Motor neuron (in vitro differentiated cells): ENCODE results near the gene THSD1. TPM values are rescaled to one million over a fixed set of nuclear protein-coding genes. Genes with fewer than 3 reads are reported as not detected.
"Not testable (repeated sequence)": the region's sequence is repeated elsewhere in the genome, so short reads cannot be mapped to it uniquely, and the experiment has no call there.

Source experiments
- ATAC-seq, 8 experiments: fragments of 200-7000 bp; cut with Tn5 transposase; replicated peaks in 6 of 8; 2 replicates each; pipeline ENCODE4 v1.8.0; 2021; ENCODE audit warnings: mild to moderate bottlenecking in 8 of 8, moderate library complexity in 8 of 8
- H3K27ac ChIP-seq, 2 donors: fragments of 250-450 bp; sonication (Bioruptor Pico); 2 replicates each; pipeline ENCODE4 v1.9.0; 2021; ENCODE audit warnings: antibody characterized with exemption in 2 of 2, mild to moderate bottlenecking in 2 of 2, moderate library complexity in 1 of 2
- H3K4me1 ChIP-seq, 2 donors: fragments of 250-450 bp; sonication (Bioruptor Pico); replicated peaks in 1 of 2; 2 replicates each; pipeline ENCODE4 v1.6.1; 2021; ENCODE audit warnings: antibody characterized with exemption in 2 of 2, mild to moderate bottlenecking in 2 of 2, moderate library complexity in 1 of 2
- H3K4me3 ChIP-seq, 5 donors: fragments of 250-450 bp; sonication (Bioruptor Pico); 2 replicates each; pipeline ENCODE4 v1.9.0; 2021; ENCODE audit warnings: antibody characterized with exemption in 5 of 5, mild to moderate bottlenecking in 5 of 5, moderate library complexity in 4 of 5
- WGBS, 10 experiments: fragments of 450-650 bp; shearing (Covaris generic); methylation state at CpG; one replicate each; pipeline ENCODE4 v1.0.0; 2022; 5-methylcytosine and 5-hydroxymethylcytosine counted together
- in situ Hi-C, 9 experiments: fragments of 400-800 bp; cut with MboI; loops; one replicate each; pipeline ENCODE4 v1.15.0; 2021; ENCODE audit warnings: low sequenced_read_pairs in 9 of 9, low pct_unique_long_range_greater_than_20kb in 2 of 9; ENCODE audit not compliant: unreplicated experiment in 9 of 9
- total RNA-seq, 8 experiments: library from RNA; unstranded; fragments of 300-600 nt; gene quantifications; 2 replicates each; pipeline versions ENCODE4 v1.2.3 to v1.2.4, GENCODE V29; 2022

THSD1 gene
- total RNA-seq, 8 experiments from 2014 or later, result 0.40 to 3.2 (median 1.2) TPM

DNA sequence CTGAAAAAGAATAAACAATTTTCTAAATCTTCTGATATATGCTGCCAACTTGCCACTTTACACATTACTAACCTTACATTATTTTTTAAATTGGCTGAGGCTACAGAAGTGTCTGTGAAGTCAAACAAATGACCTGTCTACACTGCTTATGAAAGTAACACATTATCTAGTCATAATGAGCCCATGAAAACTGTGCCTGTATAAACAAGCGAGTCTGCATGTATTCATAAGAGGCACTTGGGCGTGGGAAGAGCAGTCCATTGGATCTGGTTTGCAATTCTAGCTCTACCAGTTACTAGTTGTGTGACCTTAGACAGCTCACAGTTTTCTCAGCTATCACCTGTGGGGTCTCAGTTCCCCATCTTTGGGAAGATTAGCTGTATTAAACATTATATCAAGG is 41.4 kb upstream of the THSD1 start:
- H3K4me3 ChIP-seq, result no peak overlapping the region
- WGBS, 10 experiments, result 0 to 100% (median 64%) methylated on average over 1 to 2 of the region's 2 CpGs; no CpG with 5 or more reads in 2 of the 10 experiments

DNA sequence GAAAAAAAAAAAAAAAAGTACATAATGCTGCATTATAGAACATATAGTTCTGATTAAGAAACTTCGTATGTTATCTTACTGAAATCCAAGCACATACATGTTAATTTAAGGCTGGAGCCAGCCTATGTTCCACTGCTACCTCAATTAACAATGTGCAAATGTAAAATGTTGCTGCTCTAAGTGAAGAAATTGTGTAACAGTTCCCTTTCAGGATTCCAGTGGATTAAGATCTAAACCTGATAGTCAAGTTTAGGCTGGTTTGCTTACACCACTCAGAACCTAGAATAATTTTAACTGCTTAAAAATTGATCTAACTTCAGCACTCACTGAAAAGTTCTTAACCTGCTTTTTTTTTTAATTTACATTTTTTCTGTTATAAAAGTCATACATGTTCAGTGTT is 40.3 kb upstream of the THSD1 start:
- no peak for ATAC-seq
- Histone ChIP-seq H3K4me1 (peaks cover 6 to 9% of the 10 kb centered on the region in 2 donors), H3K27ac (no peak overlapping the region), H3K4me3 (no peak overlapping the region)
- in situ Hi-C loops, result no loop called here
- WGBS, 10 experiments, result 33 to 100% (median 87%) methylated on average over 1 of the region's 1 CpG; no CpG with 5 or more reads in 2 of the 10 experiments

More for the DNA sequence above, 41.4 kb upstream of the THSD1 start:
- Histone ChIP-seq H3K4me1 (peaks cover 6 to 9% of the 10 kb centered on the region in 2 donors), H3K27ac (no peak overlapping the region)
- peak in 2 of 8 experiments; percentile 3 for ATAC-seq
- in situ Hi-C loops, result no loop called here

DNA sequence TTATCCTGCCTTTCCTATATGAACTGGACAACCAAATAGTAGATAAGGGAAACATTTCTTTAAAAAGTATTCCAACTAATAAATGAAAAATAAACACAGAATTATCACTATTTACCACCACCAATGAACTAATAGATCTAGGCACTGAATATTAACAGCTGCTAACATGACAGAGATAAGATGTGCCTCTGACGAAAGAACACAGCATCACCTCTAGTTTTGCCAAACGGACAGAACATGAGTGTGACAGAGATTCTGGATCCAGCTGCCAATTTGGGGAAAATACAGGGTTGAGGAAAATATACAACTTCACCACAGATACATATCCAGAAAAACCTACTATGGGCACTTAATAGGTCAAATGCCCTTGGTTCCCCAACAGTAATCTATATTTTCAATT is 26.5 kb upstream of the THSD1 start:
- H3K4me3 ChIP-seq, result no peak overlapping the region
- ATAC-seq, result no peak

DNA sequence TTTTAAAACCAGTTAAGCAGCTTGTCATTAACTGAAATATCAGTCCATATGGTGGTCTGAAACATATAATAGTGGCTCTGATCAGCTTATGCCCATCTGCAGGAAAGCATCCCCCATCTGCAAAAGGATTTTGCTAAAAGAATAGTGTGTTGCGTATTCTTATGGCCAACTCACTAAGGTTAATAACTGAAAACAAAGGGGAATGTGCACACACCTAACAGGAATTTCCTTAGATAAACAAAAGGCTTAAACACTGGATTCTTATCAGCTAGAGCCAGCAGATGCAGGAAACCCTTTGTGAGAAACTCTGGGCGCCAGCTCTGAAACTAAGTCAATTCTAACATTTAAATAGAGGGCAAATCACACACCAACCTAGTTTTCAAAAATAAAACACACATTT is 22.3 kb upstream of the THSD1 start:
- Histone ChIP-seq H3K4me1 (no peaks in the 10 kb centered on the region), H3K27ac (no peak overlapping the region), H3K4me3 (no peak overlapping the region)
- in situ Hi-C loops, result no loop called here
- no peak for ATAC-seq
- 60 to 100% (median 93%) methylated on average over 1 to 2 of the region's 2 CpGs; no CpG with 5 or more reads in 2 of the 10 experiments for WGBS, 10 experiments

More for the DNA sequence above, 26.5 kb upstream of the THSD1 start:
- WGBS, 10 experiments, result 93 to 100% (median 100%) methylated on average over 1 to 2 of the region's 2 CpGs; no CpG with 5 or more reads in 2 of the 10 experiments
- H3K27ac ChIP-seq, result no peak overlapping the region
- in situ Hi-C loops, result no loop called here
- H3K4me1 ChIP-seq, result no peaks in the 10 kb centered on the region

DNA sequence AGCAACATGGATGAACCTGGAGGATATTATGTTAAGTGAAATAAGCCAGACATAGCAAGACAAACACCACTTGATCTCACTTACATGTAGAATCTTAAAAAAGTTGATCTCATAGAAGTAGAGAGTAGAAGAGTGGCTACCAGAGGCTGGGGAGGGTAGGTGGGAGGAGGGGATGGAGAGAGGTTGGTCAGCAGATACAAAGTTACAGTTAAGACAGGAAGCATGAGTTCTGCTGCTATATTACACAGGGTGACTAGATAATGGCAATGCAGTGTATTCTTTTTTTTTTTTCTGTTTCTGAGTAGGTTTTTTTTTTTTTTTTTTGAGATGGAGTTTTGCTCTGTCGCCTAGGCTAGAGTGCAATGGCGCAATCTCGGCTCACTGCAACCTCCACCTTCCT is 15.2 kb upstream of the THSD1 start:
- ATAC-seq, result no peak
- H3K4me3 ChIP-seq, result no peak overlapping the region
- no peak overlapping the region for H3K27ac ChIP-seq
- WGBS, 10 experiments, result 92 to 100% (median 100%) methylated on average over 1 to 3 of the region's 3 CpGs; no CpG with 5 or more reads in 5 of the 10 experiments
- in situ Hi-C loops, result no loop called here
- H3K4me1 ChIP-seq, result no peaks in the 10 kb centered on the region

DNA sequence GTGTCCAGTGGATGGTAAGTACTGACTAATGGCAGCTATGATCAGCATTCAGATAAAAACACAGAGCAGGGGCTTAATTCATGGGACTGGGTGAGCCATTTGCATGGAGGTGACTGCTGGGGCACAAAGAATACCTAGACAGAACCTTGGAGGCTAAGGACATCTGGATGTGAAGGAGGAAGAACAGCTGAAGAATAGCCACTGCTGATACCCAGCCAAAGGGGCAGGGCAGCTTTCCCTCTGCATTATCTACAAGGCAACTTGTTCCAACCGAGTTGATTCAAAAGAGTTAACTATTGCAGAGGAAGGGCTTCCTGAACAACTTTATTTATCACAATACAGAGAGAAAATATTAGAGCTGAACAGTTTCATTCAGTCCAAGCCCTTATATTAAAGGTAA is 13.1 kb upstream of the THSD1 start:
- WGBS, 10 experiments, result 0 to 100% (median 33%) methylated on average over 1 of the region's 1 CpG; no CpG with 5 or more reads in 3 of the 10 experiments
- no peaks in the 10 kb centered on the region for H3K4me1 ChIP-seq
- H3K27ac ChIP-seq, result no peak overlapping the region
- in situ Hi-C loops, result no loop called here
- no peak for ATAC-seq
- H3K4me3 ChIP-seq, result no peak overlapping the region

DNA sequence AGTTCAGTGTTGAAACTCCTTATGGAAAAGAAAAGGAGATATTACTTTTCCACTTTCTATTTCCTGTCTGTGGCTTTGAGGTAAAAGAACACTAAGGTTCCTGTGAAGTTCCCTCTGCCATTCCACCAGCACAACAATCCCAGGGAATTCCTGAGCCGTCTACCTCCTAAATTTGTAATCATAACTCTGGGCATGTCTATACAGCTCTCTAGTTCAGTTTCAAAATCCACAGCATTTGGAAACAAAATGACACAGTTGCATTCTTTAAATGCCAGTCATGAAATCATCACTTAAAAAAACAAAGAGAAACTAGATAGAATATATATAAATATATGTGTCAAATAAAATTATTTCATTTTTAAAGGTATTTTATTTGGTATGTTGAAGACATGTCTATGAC is 9.0 kb upstream of the THSD1 start:
- 50 to 100% (median 83%) methylated on average over 1 of the region's 1 CpG; no CpG with 5 or more reads in 4 of the 10 experiments for WGBS, 10 experiments
- H3K27ac ChIP-seq, result no peak overlapping the region
- peak in 2 of 8 experiments; percentile 58 to 59 for ATAC-seq
- no peaks in the 10 kb centered on the region for H3K4me1 ChIP-seq
- in situ Hi-C loops, result no loop called here
- no peak overlapping the region for H3K4me3 ChIP-seq

DNA sequence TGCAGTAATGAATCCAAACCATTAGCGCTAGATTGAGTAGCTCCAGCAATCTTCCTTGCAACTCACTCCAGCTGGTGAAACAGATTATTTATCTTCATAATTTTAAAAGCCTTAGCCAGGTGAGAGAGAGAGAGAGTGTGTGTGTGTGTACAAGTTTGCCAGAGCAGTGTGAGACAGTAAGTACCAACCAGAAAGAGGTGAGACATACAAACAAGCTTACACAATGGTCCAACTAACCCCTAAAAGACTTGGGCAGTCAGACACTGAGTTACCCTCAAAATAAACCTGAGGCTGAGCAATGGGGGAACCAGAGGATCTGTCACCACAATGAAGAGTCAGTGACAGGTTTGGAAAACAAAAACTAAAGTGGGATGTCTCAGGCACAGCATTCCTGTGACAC is 8.1 kb upstream of the THSD1 start:
- H3K27ac ChIP-seq, result no peak overlapping the region
- H3K4me1 ChIP-seq, result no peaks in the 10 kb centered on the region
- in situ Hi-C loops, result no loop called here
- WGBS, 10 experiments, result 86 to 100% (median 100%) methylated on average over 1 of the region's 1 CpG; no CpG with 5 or more reads in 2 of the 10 experiments
- no peak overlapping the region for H3K4me3 ChIP-seq
- ATAC-seq, result no peak

DNA sequence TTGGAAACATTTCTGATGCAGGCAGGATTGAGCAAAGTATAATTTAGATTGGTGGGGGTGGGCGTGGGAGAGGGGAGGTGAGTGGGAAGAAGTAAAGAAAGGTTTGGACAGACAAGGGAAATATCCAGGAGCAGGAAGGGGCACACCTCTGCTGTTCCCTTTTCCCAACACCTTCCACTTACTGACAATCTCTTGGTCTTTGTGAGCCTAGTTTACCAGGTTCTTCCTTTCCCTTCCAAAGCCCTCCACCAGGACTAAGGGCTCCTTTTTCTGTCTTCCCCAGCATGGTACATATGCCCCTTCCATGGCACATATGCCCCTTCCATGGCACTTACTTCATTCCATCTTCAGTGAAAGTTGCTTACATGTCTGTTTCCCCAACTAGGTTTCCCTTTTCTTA is 6.2 kb upstream of the THSD1 start:
- Histone ChIP-seq H3K4me3 (no peak overlapping the region), H3K4me1 (no peaks in the 10 kb centered on the region), H3K27ac (no peak overlapping the region)
- WGBS, 10 experiments, result 75 to 100% (median 92%) methylated on average over 1 of the region's 1 CpG; no CpG with 5 or more reads in 6 of the 10 experiments
- no peak for ATAC-seq
- in situ Hi-C loops, result no loop called here

DNA sequence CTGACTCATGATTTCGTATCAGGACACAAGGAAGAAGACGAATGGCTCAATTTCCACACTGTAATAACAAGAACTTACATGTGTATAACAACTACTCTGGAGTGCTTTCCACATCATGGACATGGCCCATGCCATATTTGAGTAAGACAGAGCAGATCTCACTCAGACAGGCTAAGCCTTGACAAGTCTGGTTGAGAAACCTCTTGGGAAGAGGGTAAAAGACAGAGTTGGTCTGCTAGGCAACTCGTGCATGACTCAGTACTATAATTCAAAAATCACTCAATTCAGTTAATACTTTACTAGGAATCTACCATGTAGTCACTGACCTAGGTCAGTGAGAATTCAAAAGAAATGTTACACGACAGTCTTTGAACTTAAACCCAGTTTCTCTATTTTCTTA is 5.7 kb upstream of the THSD1 start:
- WGBS, 10 experiments, result 0 to 100% (median 80%) methylated on average over 1 to 4 of the region's 4 CpGs
- ATAC-seq, result peak in 3 of 8 experiments; percentile 34 to 76 (median 41)
- in situ Hi-C loops, result no loop called here

DNA sequence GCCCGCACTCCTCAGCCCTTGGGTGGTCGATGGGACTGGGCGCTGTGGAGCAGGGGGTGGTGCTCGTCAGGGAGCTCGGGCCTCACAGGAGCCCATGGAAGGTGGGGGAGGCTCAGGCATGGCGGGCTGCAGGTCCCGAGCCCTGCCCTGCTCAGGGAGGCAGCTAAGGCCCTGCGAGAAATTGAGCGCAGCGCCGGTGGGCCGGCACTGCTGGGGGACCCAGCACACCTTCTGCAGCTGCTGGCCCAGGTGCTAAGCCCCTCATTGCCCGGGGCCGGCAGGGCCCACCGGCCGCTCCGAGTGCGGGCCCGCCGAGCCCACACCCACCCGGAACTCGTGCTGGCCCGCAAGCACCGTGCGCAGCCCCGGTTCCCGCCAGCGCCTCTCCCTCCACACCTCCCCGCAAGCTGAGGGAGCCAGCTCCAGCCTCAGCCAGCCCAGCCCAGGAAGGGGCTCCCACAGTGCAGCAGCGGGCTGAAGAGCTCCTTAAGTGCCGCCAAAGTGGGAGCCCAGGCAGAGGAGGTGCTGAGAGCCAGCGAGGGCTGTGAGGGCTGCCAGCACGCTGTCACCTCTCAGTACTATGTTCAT is 2.2 kb upstream of the THSD1 start:
- H3K4me3 ChIP-seq, in situ Hi-C loops, H3K27ac ChIP-seq, H3K4me1 ChIP-seq, ATAC-seq: not testable (repeated sequence)
- WGBS, 10 experiments, result 60 to 100% (median 96%) methylated on average over 1 to 5 of the region's 33 CpGs; no CpG with 5 or more reads in 4 of the 10 experiments

More for the DNA sequence above, 5.7 kb upstream of the THSD1 start:
- H3K27ac ChIP-seq, result no peak overlapping the region
- no peak overlapping the region for H3K4me3 ChIP-seq
- no peaks in the 10 kb centered on the region for H3K4me1 ChIP-seq

DNA sequence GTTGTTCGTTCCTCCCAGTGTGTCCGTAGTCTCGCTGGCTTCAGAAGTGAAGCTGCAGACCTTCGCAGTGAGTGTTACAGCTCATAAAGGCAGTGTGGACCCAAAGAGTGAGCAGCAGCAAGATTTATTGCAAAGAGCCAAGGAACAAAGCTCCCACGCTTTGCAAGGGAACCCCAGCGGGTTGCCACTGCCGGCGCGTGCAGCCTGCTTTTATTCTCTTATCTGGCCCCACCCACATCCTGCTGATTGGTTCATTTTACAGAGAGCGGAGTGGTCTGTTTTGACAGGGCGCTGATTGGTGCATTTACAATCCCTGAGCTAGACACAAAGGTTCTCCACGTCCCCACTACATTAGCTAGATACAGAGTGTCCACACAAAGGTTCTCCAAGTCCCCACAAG is 1.5 kb upstream of the THSD1 start:
- H3K27ac ChIP-seq, ATAC-seq, in situ Hi-C loops, H3K4me1 ChIP-seq, H3K4me3 ChIP-seq: not testable (repeated sequence)
- WGBS, 10 experiments, result 79 to 100% (median 91%) methylated on average over 2 to 11 of the region's 12 CpGs; no CpG with 5 or more reads in 5 of the 10 experiments

DNA sequence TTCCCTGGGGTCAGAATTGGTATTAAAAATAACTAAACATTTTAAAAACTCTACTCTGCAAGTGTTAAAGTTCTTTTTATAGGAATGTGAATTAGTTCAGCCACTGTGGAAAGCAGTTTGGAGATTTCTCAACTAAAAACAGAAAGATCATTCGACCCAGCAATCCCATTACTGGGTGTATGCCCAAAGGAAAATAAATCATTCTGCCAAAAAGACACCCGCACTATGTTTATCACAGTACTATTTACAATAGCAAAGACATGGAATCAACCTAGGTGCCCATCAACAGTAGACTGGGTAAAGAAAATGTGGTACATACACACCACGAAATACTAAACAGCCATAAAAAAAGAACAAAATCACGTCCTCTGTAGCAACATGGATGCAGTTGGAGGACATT is 657 bp upstream of the THSD1 start:
- in situ Hi-C loops, result no loop called here
- Histone ChIP-seq H3K27ac (no peak overlapping the region), H3K4me1 (no peaks in the 10 kb centered on the region), H3K4me3 (peak overlapping the region in 1 of 5 donors; percentile 48)
- ATAC-seq, result no peak
- WGBS, 10 experiments, result 4 to 100% (median 73%) methylated on average over 1 to 4 of the region's 4 CpGs

DNA sequence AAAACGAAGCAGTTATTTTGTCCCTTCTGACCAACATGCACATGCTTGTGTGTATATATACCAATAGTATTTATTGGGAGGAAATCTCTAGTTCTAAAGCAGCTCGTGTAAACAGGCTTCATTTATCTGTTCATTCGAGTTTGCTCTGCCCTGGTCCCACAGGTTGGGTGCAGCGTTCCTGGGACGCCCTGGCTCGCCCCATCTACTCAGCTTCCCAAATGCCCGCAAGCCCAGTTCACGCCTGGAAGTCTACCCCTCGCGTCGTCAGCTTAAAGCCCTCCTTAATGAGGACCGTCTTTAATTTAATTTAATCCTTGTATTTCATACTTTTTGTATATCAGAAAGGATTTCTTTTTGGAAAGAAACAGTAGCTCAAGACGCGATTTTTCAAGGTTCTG is 604 bp downstream of the THSD1 start:
- Histone ChIP-seq H3K4me1 (no peaks in the 10 kb centered on the region), H3K4me3 (peak overlapping the region in 4 of 5 donors; percentile 33 to 48 (median 42)), H3K27ac (no peak overlapping the region)
- 0 to 80% (median 24%) methylated on average over 1 to 12 of the region's 14 CpGs; no CpG with 5 or more reads in 1 of the 10 experiments for WGBS, 10 experiments
- peak in 3 of 8 experiments; percentile 6 to 11 (median 6) for ATAC-seq
- in situ Hi-C loops, result no loop called here
